HepG2 (cell line): Measurements from ENCODE around the gene SMOC1. TPM values are rescaled to one million over a fixed set of nuclear protein-coding genes. Genes with fewer than 3 reads are reported as not detected.

ENCODE experiments used
- ATF1 ChIP-seq: IDR thresholded peaks from 2 replicates; pipeline ENCODE4 v1.6.1; 2016; ENCODE audit warnings: mild to moderate bottlenecking, control low read depth
- ATF4 ChIP-seq, 2 experiments: fragments of 450-650 bp in 1 of 2; sonication (generic) in 1 of 2; formaldehyde crosslinking; IDR thresholded peaks; 2 replicates each; pipeline versions ENCODE4 v1.5.0 to v1.8.0; 2020 to 2022; ENCODE audit warnings: mild to moderate bottlenecking in 1 of 2, missing genetic modification reagents in 1 of 2
- BRD4 ChIP-seq: sonication (generic); formaldehyde crosslinking; IDR thresholded peaks from 2 replicates; pipeline ENCODE4 v1.4.0; 2020; ENCODE audit warnings: missing genetic modification reagents
- CAMTA2 ChIP-seq: sonication (generic); formaldehyde crosslinking; IDR thresholded peaks from 2 replicates; pipeline ENCODE4 v1.4.0; 2020; ENCODE audit warnings: mild to moderate bottlenecking, missing genetic modification reagents, borderline replicate concordance
- CHD2 ChIP-seq: IDR thresholded peaks from 2 replicates; pipeline ENCODE4 v1.6.1; 2011; ENCODE audit warnings: low read depth, low read length, improper control_type of control experiment
- ERF ChIP-seq: IDR thresholded peaks from 2 replicates; pipeline ENCODE4 v1.6.1; 2018; ENCODE audit warnings: missing biosample characterization, missing genetic modification reagents
- GABPB1 ChIP-seq: IDR thresholded peaks from 2 replicates; pipeline ENCODE4 v1.6.1; 2016; ENCODE audit warnings: mild to moderate bottlenecking, missing genetic modification reagents, moderate library complexity, missing compliant biosample characterization
- GMEB1 ChIP-seq: sonication (generic); formaldehyde crosslinking; IDR thresholded peaks from 2 replicates; pipeline ENCODE4 v1.5.1; 2020; ENCODE audit warnings: missing genetic modification reagents, mild to moderate bottlenecking, borderline replicate concordance
- IKZF1 ChIP-seq: fragments of 450-650 bp; IDR thresholded peaks from 2 replicates; pipeline ENCODE4 v1.7.1; 2016
- KDM4B ChIP-seq: sonication (generic); formaldehyde crosslinking; IDR thresholded peaks from 2 replicates; pipeline ENCODE4 v1.4.0; 2020; ENCODE audit warnings: missing genetic modification reagents
- KMT2A ChIP-seq: sonication (generic); formaldehyde crosslinking; IDR thresholded peaks from 2 replicates; pipeline ENCODE4 v1.4.0; 2020; ENCODE audit warnings: missing genetic modification reagents
- MED1 ChIP-seq: sonication (generic); formaldehyde crosslinking; IDR thresholded peaks from 2 replicates; pipeline ENCODE4 v1.4.0; 2020; ENCODE audit warnings: missing genetic modification reagents
- NONO ChIP-seq, 2 experiments: fragments of 450-650 bp in 1 of 2; sonication (generic) in 1 of 2; formaldehyde crosslinking in 1 of 2; IDR thresholded peaks in 1 of 2; conservative IDR thresholded peaks in 1 of 2; 2 replicates each; pipeline versions ENCODE4 v1.6.1 to v1.8.0; 2017 to 2022; ENCODE audit warnings: mild to moderate bottlenecking in 1 of 2, missing genetic modification reagents in 1 of 2, moderate library complexity in 1 of 2
- PHF20 ChIP-seq: sonication (generic); formaldehyde crosslinking; IDR thresholded peaks from 2 replicates; pipeline ENCODE4 v1.5.0; 2020; ENCODE audit warnings: mild to moderate bottlenecking, missing genetic modification reagents
- SNAPC5 ChIP-seq: sonication (generic); formaldehyde crosslinking; IDR thresholded peaks from 2 replicates; pipeline ENCODE4 v1.8.1; 2023; ENCODE audit warnings: mild to moderate bottlenecking, missing genetic modification reagents, borderline replicate concordance
- SRSF4 ChIP-seq: fragments of 200-400 bp; formaldehyde crosslinking; IDR thresholded peaks from one replicate; pipeline ENCODE4 v1.6.1; 2018; ENCODE audit warnings: mild to moderate bottlenecking, low read depth, low read length, moderate library complexity; ENCODE audit not compliant: poor library complexity, severe bottlenecking
- STAG1 ChIP-seq: sonication (generic); formaldehyde crosslinking; IDR thresholded peaks from 2 replicates; pipeline ENCODE4 v1.4.0; 2020; ENCODE audit warnings: missing genetic modification reagents
- TOPORS ChIP-seq: sonication (generic); formaldehyde crosslinking; IDR thresholded peaks from 2 replicates; pipeline ENCODE4 v1.8.0; 2023; ENCODE audit warnings: mild to moderate bottlenecking, missing genetic modification reagents
- UBTF ChIP-seq: sonication (generic); formaldehyde crosslinking; IDR thresholded peaks from 2 replicates; pipeline ENCODE4 v1.4.0; 2020; ENCODE audit warnings: mild to moderate bottlenecking, missing genetic modification reagents
- ZBTB20 ChIP-seq: sonication (generic); formaldehyde crosslinking; IDR thresholded peaks from 2 replicates; pipeline ENCODE4 v1.8.1; 2023; ENCODE audit warnings: missing genetic modification reagents, low read depth, mild to moderate bottlenecking, borderline replicate concordance
- ZNF160 ChIP-seq: sonication (generic); formaldehyde crosslinking; IDR thresholded peaks from 2 replicates; pipeline ENCODE4 v1.8.0; 2022; ENCODE audit warnings: mild to moderate bottlenecking, inconsistent platforms, missing genetic modification reagents
- ZNF207 ChIP-seq: fragments of 450-650 bp; IDR thresholded peaks from 2 replicates; pipeline ENCODE4 v1.6.1; 2016; ENCODE audit warnings: antibody characterized with exemption, borderline replicate concordance
- ZNF576 ChIP-seq: sonication (generic); formaldehyde crosslinking; IDR thresholded peaks from 2 replicates; pipeline ENCODE4 v1.4.0; 2020; ENCODE audit warnings: mild to moderate bottlenecking, missing genetic modification reagents
- ZNF597 ChIP-seq: sonication (generic); formaldehyde crosslinking; IDR thresholded peaks from 2 replicates; pipeline ENCODE4 v1.5.0; 2020; ENCODE audit warnings: missing genetic modification reagents
- polyA plus RNA-seq, 8 experiments: library from polyadenylated mRNA; depleted of rRNA in 3 of 8; stranded (reverse) in 7 of 8; unstranded in 1 of 8; fragments of >200 nt; fragmentation: Illumina TruSeq in 4 of 8; extraction: Trizol in 4 of 8; gene quantifications; 2 replicates each; pipeline versions ENCODE4 v1.2.1 to v1.2.3, GENCODE V29; 2011 to 2016; ENCODE audit warnings: low read depth in 4 of 8, missing spikeins in 1 of 8, mixed read lengths in 1 of 8; ENCODE audit not compliant: insufficient read depth in 1 of 8
- total RNA-seq, 5 experiments: library from RNA; depleted of rRNA; stranded (reverse); fragments of >200 nt; fragmentation: Illumina TruSeq; extraction: Trizol; gene quantifications; 2 replicates each; pipeline ENCODE4 v1.2.3, GENCODE V29; 2016; ENCODE audit warnings: low read depth in 1 of 5

SMOC1 gene
- total and polyA plus RNA-seq, 2 of the 13 experiments (the other 11 are each of a cell fraction or from before 2014, with no cell fraction given), result 17.8 to 35.6 TPM

- TF ChIP-seq SNAPC5 (CRISPR knock-in tag) (peak; percentile 67; the same call in 1 of the 2 replicates), GMEB1 (peak; percentile 24; the same call in 1 of the 2 replicates), NONO (IDR thresholded peaks at IDR 0.05) (no peak), NONO (CRISPR knock-in tag; conservative IDR thresholded peaks at IDR 0.05) (peak; percentile 81), ZNF160 (CRISPR knock-in tag) (0 out of 2 replicates have a peak, but pooled peaks have one; percentile 44), UBTF (no peak), CAMTA2 (no peak), STAG1 (CRISPR knock-in tag) (peak; percentile 98), ERF (CRISPR knock-in tag) (peak; percentile 81), PHF20 (CRISPR knock-in tag) (peak; percentile 16; the same call in 1 of the 2 replicates), BRD4 (CRISPR knock-in tag) (peak; percentile 96), ZBTB20 (CRISPR knock-in tag) (0 out of 2 replicates have a peak, but pooled peaks have one; percentile 28), ATF4 (CRISPR knock-in tag; IDR thresholded peaks at IDR 0.05) (no peak), ZNF207 (no peak), ZNF576 (no peak), ZNF597 (CRISPR knock-in tag) (no peak), MED1 (CRISPR knock-in tag) (peak; percentile 78; the same call in 1 of the 2 replicates), GABPB1 (CRISPR knock-in tag) (peak; percentile 64), KMT2A (CRISPR knock-in tag) (peak; percentile 63; the same call in 1 of the 2 replicates), ATF1 (CRISPR knock-in tag) (no peak), CHD2 (no peak), IKZF1 (no peak), TOPORS (no peak), KDM4B (CRISPR knock-in tag) (peak; percentile 59; the same call in 1 of the 2 replicates), SRSF4 (no peak)
Measured at GRCh38 chr14:70045844-70046535, 166.8 kb downstream of the SMOC1 start (continued).
